ENCODE data around the gene NR4A3.
"Not testable (repeated sequence)": the region's sequence is repeated elsewhere in the genome, so short reads cannot be mapped to it uniquely, and the experiment has no call there.

Gene NR4A3

GRCh38 chr9:99821396-99822108, at the start of gene NR4A3:
NR4A3 (plus strand) TSS chr9:99821885; CDS start chr9:99828043, 6,158 bp downstream.
- DNase-seq: peak; percentile 76

GRCh38 chr9:99773468-99774138, 48.1 kb upstream of the NR4A3 start:
- DNase-seq: no peak

- no peak for DNase-seq
These were observed 43.4 kb upstream of the NR4A3 start for GRCh38 chr9:99778308-99778707.

- DNase-seq: no peak
These were observed 42.8 kb upstream of the NR4A3 start for GRCh38 chr9:99778836-99779235.

GRCh38 chr9:99779277-99779676, 42.4 kb upstream of the NR4A3 start:
- no peak for DNase-seq

GRCh38 chr9:99782349-99782748, 39.3 kb upstream of the NR4A3 start:
- DNase-seq: not testable (repeated sequence)

- no peak for DNase-seq
These were observed 38.5 kb upstream of the NR4A3 start for GRCh38 chr9:99782962-99783718.

GRCh38 chr9:99783799-99784198, 37.9 kb upstream of the NR4A3 start:
- DNase-seq: no peak

GRCh38 chr9:99785010-99785590, 36.6 kb upstream of the NR4A3 start:
- no peak for DNase-seq

- no peak for DNase-seq
These were observed 34.1 kb upstream of the NR4A3 start for GRCh38 chr9:99787556-99787955.

- DNase-seq: no peak
These were observed 28.2 kb upstream of the NR4A3 start for GRCh38 chr9:99793528-99793927.

GRCh38 chr9:99796231-99796630, 25.5 kb upstream of the NR4A3 start:
- no peak for DNase-seq

- DNase-seq: no peak
These were observed 19.9 kb upstream of the NR4A3 start for GRCh38 chr9:99801775-99802174.

GRCh38 chr9:99803694-99804093, 18.0 kb upstream of the NR4A3 start:
- no peak for DNase-seq

GRCh38 chr9:99807276-99807852, 14.3 kb upstream of the NR4A3 start:
- peak; percentile 71 for DNase-seq

- DNase-seq: no peak
These were observed 13.7 kb upstream of the NR4A3 start for GRCh38 chr9:99807956-99808355.

- no peak for DNase-seq
These were observed 13.2 kb upstream of the NR4A3 start for GRCh38 chr9:99808454-99808853.

- DNase-seq: no peak
These were observed 11.9 kb upstream of the NR4A3 start for GRCh38 chr9:99809586-99810319.

- no peak for DNase-seq
These were observed 10.5 kb upstream of the NR4A3 start for GRCh38 chr9:99811172-99811571.

- no peak for DNase-seq
These were observed 9.9 kb upstream of the NR4A3 start for GRCh38 chr9:99811598-99812383.

GRCh38 chr9:99813739-99814138, 7.9 kb upstream of the NR4A3 start:
- DNase-seq: no peak

- DNase-seq: no peak
These were observed 7.3 kb upstream of the NR4A3 start for GRCh38 chr9:99814359-99814758.
